HepG2 (cell line): Measurements from ENCODE around the gene SMIM11. TPM values are rescaled to one million over a fixed set of nuclear protein-coding genes. Genes with fewer than 3 reads are reported as not detected.

Source experiments
- ATF7-NPFF ChIP-seq: sonication (generic); formaldehyde crosslinking; IDR thresholded peaks from 2 replicates; pipeline ENCODE4 v1.8.1; 2023; ENCODE audit warnings: mild to moderate bottlenecking, low read depth, missing genetic modification reagents, moderate library complexity
- BRD4 ChIP-seq: sonication (generic); formaldehyde crosslinking; IDR thresholded peaks from 2 replicates; pipeline ENCODE4 v1.4.0; 2020; ENCODE audit warnings: missing genetic modification reagents
- CCDC6 ChIP-seq: sonication (generic); formaldehyde crosslinking; IDR thresholded peaks from 2 replicates; pipeline ENCODE4 v1.8.1; 2022; ENCODE audit warnings: mild to moderate bottlenecking, missing genetic modification reagents, moderate library complexity
- EHMT2 ChIP-seq: fragments of 200-600 bp; sonication (generic); IDR thresholded peaks from 2 replicates; pipeline ENCODE4 v1.7.0; 2017; ENCODE audit warnings: antibody characterized with exemption, low read depth, low read length, borderline replicate concordance
- HIC2 ChIP-seq: sonication (generic); formaldehyde crosslinking; IDR thresholded peaks from 2 replicates; pipeline ENCODE4 v1.9.0; 2022; ENCODE audit warnings: low read depth, missing genetic modification reagents
- RORA ChIP-seq: sonication (generic); formaldehyde crosslinking; IDR thresholded peaks from 2 replicates; pipeline ENCODE4 v1.5.0; 2020; ENCODE audit warnings: mild to moderate bottlenecking, missing genetic modification reagents, moderate library complexity
- SIN3B ChIP-seq: fragments of 150-350 bp; IDR thresholded peaks from 2 replicates; pipeline ENCODE4 v1.6.1; 2014; ENCODE audit warnings: low read length
- SRF ChIP-seq: IDR thresholded peaks from 2 replicates; pipeline ENCODE4 v1.6.1; 2011; ENCODE audit warnings: mild to moderate bottlenecking, low read depth, low read length, moderate library complexity
- SRSF1 ChIP-seq: fragments of 200-400 bp; formaldehyde crosslinking; optimal IDR thresholded peaks from 2 replicates; pipeline ENCODE3; 2017; ENCODE audit warnings: mild to moderate bottlenecking, low read depth, low read length, moderate library complexity
- STAT6 ChIP-seq: sonication (generic); formaldehyde crosslinking; IDR thresholded peaks from 2 replicates; pipeline ENCODE4 v1.4.0; 2020; ENCODE audit warnings: missing genetic modification reagents, mild to moderate bottlenecking, borderline replicate concordance
- TOPORS ChIP-seq: sonication (generic); formaldehyde crosslinking; IDR thresholded peaks from 2 replicates; pipeline ENCODE4 v1.8.0; 2023; ENCODE audit warnings: mild to moderate bottlenecking, missing genetic modification reagents
- ZBTB40 ChIP-seq, 2 experiments: fragments of 450-650 bp in 1 of 2; sonication (generic) in 1 of 2; formaldehyde crosslinking in 1 of 2; IDR thresholded peaks; 2 replicates each; pipeline versions ENCODE4 v1.6.1 to v1.8.0; 2016 to 2022; ENCODE audit warnings: antibody characterized with exemption in 1 of 2, mild to moderate bottlenecking in 1 of 2, missing genetic modification reagents in 1 of 2
- ZIK1 ChIP-seq: sonication (generic); formaldehyde crosslinking; IDR thresholded peaks from 2 replicates; pipeline ENCODE4 v1.5.0; 2020; ENCODE audit warnings: mild to moderate bottlenecking, low read depth, missing genetic modification reagents, borderline replicate concordance
- ZNF607 ChIP-seq: sonication (generic); formaldehyde crosslinking; IDR thresholded peaks from 2 replicates; pipeline ENCODE4 v1.5.1; 2020; ENCODE audit warnings: missing genetic modification reagents, mild to moderate bottlenecking, borderline replicate concordance
- ZNF691 ChIP-seq: sonication (generic); formaldehyde crosslinking; IDR thresholded peaks from 2 replicates; pipeline ENCODE4 v1.4.0; 2020; ENCODE audit warnings: missing genetic modification reagents, low read depth, mild to moderate bottlenecking, borderline replicate concordance
- polyA plus RNA-seq, 8 experiments: library from polyadenylated mRNA; depleted of rRNA in 3 of 8; stranded (reverse) in 7 of 8; unstranded in 1 of 8; fragments of >200 nt; fragmentation: Illumina TruSeq in 4 of 8; extraction: Trizol in 4 of 8; gene quantifications; 2 replicates each; pipeline versions ENCODE4 v1.2.1 to v1.2.3, GENCODE V29; 2011 to 2016; ENCODE audit warnings: low read depth in 4 of 8, missing spikeins in 1 of 8, mixed read lengths in 1 of 8; ENCODE audit not compliant: insufficient read depth in 1 of 8
- total RNA-seq, 5 experiments: library from RNA; depleted of rRNA; stranded (reverse); fragments of >200 nt; fragmentation: Illumina TruSeq; extraction: Trizol; gene quantifications; 2 replicates each; pipeline ENCODE4 v1.2.3, GENCODE V29; 2016; ENCODE audit warnings: low read depth in 1 of 5

The SMIM11 gene
- total and polyA plus RNA-seq, 2 of the 13 experiments (the other 11 are each of a cell fraction or from before 2014, with no cell fraction given): 6.4 to 18.9 TPM

- TF ChIP-seq ZBTB40 (IDR thresholded peaks at IDR 0.05) (no peak), ZBTB40 (CRISPR knock-in tag; IDR thresholded peaks at IDR 0.05) (no peak), SIN3B (no peak), RORA (CRISPR knock-in tag) (no peak), ATF7-NPFF (CRISPR knock-in tag) (no peak), ZNF607 (CRISPR knock-in tag) (no peak), CCDC6 (no peak), ZNF691 (CRISPR knock-in tag) (no peak; the same call in 1 of the 2 replicates), TOPORS (no peak), ZIK1 (CRISPR knock-in tag) (no peak), SRF (no peak), STAT6 (CRISPR knock-in tag) (no peak), SRSF1 (no peak), EHMT2 (no peak), HIC2 (CRISPR knock-in tag) (no peak), BRD4 (CRISPR knock-in tag) (no peak)
These were observed 23.5 kb upstream of the SMIM11 start (continued) for GRCh38 chr21:34351786-34352241.
